ENCODE results near the gene GLI3.

GRCh38 chr7:42090056-42090455 lies 147.0 kb downstream of the GLI3 start:
- TF ChIP-seq LEF1 (IDR thresholded peaks at IDR 0.05; ENCODE audit: borderline replicate concordance) = no peak
- no peak for TF ChIP-seq ARNT (IDR thresholded peaks at IDR 0.05)
- no peak for TF ChIP-seq FOXM1 (IDR thresholded peaks at IDR 0.05; ENCODE audit: borderline replicate concordance)
- no peak for TF ChIP-seq CTBP1 (IDR thresholded peaks at IDR 0.05; ENCODE audit: borderline replicate concordance)
- no peak for TF ChIP-seq SP1 (IDR thresholded peaks at IDR 0.05)
- TF ChIP-seq TARDBP (IDR thresholded peaks at IDR 0.05) = no peak
- TF ChIP-seq BHLHE40 (IDR thresholded peaks at IDR 0.05; ENCODE audit: borderline replicate concordance) = no peak
- TF ChIP-seq ELF4 (IDR thresholded peaks at IDR 0.05) = no peak
- no peak for TF ChIP-seq NFRKB (IDR thresholded peaks at IDR 0.05)
- no peak for TF ChIP-seq L3MBTL2 (conservative IDR thresholded peaks at IDR 0.05)
- TF ChIP-seq PKNOX1 (IDR thresholded peaks at IDR 0.05) = no peak
- no peak for TF ChIP-seq FOXA1 (IDR thresholded peaks at IDR 0.05)
